ELR (cell line): ENCODE data around the gene SMG1.

Source experiments
- DNase-seq: peaks from one replicate; pipeline ENCODE4 v3.0.0-alpha.2; 2015; ENCODE audit warnings: low read depth

The SMG1 gene

DNA sequence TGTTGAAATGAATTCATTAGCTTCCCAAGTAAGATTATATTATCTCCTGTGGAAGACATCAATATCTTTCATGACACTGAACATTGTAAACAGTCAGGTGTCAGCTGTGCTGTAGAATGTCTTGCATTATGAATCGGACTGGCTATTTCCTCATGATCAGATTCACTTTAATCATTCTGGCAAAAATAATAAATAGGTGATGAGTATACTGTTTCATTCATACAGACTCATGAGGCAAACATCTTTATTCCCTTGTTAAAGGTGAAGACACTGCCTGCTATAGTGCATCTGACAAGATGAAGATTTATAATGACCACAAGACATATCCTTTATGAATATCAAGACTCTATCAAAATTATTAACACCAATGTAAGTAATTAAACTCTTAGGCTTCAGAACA, 73.6 kb downstream of the SMG1 start:
- no peak for DNase-seq

DNA sequence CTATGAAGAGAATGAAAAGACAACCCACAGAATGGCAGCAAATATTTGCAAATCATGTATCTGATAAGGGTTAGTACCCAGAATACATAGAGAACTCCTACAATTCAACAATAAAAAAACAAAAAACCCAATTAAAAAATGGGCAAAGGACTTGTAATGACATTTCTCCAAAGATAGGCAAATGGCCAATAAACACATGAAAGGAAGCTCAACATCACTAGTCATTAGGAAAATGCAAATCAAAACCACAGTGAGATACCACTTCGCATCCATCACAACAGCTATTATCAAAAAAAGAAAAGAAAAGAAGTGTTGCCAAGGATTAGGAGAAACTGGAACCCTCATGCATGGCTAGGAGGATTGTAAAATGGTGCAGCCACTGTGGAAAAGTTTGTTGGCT, 79.8 kb downstream of the SMG1 start:
- no peak for DNase-seq

DNA sequence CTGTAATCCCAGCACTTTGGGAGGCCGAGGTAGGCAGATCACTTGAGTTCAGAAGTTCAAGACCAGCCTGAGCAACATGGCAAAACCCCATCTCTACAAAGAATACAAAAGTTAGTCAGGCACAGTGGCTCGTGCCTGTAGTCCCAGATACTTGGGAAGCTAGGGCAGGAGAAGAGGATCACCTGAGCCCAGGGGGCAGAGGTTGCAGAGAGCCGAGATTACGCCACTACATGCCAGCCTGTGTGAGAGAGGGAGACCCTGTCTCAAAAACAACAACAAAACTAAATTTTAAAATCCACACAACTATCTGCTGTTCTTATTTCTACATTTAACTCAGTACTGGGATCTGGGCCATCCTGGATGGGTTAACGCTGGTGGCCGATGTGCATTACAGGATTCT, 83.6 kb downstream of the SMG1 start:
- no peak for DNase-seq

DNA sequence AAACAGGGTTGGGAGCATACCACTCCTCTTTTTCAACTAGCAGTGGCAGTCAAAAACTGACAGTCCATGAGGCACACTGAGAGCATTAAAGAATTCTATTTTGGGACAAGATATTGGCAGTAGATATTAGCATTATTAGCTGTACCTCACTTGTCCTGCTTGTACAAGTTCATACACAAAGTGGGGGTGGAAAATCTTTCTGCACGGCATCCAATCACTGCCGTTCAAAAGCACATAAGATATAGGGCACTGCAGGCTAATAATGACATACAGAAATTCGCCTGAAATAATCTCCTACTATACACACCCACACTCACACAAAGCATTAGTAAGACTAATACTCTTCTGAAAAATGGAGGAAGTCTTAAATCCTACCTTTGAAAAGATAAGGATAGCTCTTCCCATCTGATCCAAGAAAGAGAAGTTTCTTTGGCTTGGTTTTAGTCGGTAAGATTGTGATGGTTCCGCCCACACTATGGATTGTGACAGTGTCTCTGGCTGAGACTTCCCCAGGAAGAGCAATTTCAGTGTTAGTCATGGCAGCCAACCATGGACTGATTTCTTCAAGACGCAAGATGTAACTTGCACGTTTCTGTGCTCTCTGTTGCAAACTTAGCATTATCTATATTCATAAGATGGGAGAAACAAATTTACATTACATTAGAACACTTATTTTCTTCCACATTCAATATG, 84.2 kb downstream of the SMG1 start:
- no peak for DNase-seq

DNA sequence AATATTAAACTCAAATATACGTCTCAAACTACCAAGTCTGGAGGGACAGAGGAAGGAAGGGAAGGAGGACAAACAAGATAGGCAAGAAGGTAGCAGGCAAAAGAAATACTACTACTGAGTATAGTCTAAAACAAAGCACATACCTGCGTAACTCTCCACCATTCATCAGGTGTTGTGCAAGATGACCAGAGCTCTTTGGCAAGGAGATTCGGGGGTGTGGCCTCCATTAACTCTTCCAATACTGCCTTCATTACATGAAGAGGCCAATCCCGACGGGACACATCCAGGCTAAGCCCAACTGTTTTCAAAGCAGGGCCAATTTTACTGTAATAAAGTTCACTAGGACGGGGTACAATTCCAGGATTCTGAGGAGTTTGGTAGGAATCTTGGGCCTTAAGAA, 86.7 kb downstream of the SMG1 start:
- DNase-seq: no peak

DNA sequence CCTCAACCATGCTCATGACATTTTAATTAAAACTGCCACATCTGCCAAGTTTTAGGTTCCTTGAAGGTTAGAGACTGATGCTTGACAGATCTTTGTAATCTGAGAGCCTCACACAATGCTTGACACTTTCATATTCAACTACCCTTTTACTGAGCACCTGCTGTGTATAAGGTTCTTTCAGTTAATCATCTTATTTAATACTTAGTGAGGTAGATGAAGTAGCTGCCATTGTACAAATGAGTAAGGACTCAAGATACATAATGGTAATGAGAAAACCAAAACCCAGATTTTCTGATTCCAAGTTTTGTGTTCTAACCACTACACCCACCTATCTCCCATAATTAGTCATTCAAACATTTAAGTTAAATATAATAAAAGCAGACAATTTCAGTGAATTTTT, 89.5 kb downstream of the SMG1 start:
- no peak for DNase-seq

DNA sequence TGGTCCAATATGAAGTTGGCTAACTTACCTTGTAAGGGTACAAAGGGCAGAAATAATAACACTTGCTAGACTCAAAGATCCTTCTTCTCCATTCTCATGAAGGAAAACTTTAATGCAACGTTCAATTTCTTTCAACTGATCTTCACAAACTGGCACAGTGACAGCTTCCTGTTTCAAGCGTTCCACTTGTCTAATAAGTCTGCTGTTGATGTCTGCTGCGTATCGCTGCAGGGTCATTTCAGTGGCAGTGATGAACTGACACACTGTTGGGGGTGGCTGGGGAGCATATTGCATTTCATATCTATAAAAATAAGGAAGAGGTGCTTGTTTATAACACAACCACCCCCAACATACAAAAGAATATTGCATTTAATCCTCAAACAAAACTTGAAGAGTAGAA, 91.3 kb downstream of the SMG1 start:
- no peak for DNase-seq

DNA sequence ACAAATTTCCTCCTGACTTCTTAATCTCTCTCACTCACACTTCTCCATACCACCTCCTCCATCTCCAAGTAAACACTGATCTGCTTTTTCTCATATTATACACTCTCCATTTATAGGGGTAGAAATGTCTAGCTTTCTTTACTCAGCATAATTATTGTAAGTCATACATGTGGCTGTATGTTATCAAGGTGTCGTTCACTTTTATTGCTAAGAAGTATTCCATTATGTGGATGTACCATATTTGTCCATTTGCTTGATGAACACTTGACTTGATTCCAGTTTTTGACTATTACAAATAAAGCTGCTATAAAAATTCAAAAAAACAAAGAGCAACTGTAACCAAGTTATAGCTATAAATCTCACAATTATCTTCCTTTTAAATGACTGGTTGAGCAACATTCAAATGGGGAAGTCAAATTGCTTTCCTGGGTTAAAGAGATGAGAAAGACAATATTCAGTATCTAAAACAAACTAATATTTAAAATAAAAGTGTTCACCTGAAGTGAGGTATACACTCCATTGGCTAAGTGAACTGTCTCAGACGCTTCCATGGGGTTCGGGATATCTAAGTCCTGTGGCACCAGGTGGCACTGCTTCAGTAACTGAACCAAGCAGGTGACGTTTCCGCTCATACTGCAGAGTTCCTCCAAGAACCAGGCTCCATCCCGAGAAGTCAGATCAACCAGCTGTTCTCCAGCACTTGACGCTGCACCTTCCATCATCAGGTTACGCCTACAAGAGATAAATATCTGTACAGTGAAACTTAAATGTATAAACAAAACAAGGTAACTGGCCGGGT, 92.3 kb downstream of the SMG1 start:
- no peak for DNase-seq

DNA sequence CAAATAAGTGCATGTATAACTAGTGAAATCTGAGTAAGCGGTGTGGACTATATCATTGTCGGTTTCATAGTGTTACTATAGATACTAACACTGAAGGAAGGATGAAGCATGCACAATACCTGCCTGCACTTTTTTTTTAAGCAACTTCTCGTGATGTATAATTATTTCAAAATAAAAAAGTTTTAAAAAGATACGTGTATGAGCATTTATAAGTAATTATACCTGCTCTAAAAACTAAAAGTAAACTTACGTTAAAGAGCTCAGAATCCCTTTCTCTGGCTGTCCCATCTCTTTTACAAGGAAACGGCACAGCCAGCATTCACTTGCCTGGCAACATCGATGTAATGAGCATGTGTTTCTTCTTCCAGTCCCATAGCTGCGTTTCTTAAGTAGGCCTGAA, 93.6 kb downstream of the SMG1 start:
- DNase-seq: no peak

DNA sequence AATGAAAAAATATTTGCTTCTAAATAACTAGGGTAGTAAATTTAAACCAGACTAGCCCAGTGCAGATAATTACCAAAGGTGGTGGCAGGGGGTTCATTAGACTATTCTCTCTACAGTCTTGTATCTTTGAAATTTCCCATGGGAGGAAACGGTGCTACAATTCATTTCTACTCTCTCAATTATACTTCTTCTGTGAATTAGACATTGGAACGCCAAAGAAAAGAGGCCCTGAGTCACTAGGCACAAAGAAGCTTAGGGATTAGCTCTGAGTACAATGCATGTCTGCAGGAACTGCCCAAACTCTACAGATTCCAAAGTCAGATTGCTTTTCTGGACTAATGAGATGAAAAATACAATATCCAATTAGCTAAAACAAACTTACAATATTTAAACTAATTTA, 94.2 kb downstream of the SMG1 start:
- no peak for DNase-seq

DNA sequence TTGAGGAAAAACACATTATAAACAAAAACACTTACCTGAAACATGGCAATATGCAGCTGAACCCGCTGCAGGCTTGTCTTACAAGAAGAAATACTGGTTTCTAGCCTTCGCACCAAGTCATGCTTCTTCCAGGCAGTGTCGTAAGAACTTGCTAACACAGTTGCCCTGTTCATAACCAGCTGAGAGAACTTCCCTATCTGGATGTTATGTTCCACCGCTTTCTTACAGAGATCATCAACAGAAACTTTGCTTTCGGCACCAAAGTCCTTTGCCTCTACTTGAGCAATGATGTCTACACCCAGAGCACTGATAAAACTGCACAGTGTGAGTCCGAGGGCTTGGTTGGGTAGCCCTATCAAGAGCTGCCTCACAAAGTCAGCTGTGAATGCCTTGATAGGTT, 97.0 kb downstream of the SMG1 start:
- DNase-seq: no peak

DNA sequence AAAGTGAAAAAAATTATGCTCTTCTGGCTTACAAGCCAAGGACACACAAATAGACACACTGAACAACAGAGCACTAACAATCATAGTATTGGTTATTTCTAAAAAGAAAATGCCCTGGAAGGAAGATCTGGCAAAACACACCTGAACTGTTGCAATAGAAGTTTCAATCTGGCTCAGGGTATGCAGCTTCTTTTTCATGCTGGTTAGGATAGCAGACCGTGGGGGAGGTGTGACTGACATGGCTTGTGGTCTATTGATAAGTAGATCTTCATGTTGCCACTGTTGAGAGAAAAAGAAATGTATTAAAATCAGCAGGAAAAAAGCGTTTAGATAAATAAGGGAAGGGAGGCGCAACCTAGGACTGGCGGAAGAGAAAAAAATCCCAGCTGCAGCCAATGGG, 98.3 kb downstream of the SMG1 start:
- DNase-seq: no peak

DNA sequence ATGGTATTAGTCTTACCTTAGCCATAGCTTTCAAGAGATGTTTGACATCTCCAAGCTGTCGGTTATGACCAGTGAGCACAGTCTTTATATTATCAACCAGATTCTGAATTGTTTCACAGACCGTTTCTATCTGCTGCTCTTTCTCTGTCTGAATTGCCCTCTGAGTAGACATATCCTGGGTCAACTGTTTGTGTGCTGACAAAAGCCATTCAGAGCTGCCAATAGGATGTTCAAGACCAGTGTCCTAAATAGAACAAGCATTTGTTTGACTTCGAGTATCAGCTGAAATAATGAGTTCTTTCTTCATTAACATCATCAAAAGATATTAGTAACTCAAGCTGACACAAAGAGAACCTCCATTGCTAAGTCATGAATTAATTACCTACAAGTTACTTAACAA, 109.9 kb downstream of the SMG1 start:
- no peak for DNase-seq

DNA sequence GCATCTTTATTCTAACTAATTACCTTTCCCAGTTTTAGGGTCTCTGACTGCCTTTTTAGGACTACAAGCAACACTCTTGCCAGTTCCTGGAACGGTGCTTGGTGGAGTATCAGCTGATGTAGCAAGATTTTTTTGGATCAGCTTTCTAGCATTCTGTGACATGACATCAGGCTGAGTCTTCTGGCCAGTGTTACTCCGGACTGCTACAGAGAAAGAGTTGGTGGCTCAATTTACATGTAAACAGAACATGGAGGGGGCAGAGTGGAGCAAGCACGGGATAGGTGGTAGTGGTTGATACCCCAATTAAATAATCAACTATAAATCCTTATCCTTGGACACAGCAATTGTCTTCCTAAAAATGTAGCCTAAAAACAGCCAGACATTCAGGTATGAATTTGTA, 114.3 kb downstream of the SMG1 start:
- DNase-seq: no peak

DNA sequence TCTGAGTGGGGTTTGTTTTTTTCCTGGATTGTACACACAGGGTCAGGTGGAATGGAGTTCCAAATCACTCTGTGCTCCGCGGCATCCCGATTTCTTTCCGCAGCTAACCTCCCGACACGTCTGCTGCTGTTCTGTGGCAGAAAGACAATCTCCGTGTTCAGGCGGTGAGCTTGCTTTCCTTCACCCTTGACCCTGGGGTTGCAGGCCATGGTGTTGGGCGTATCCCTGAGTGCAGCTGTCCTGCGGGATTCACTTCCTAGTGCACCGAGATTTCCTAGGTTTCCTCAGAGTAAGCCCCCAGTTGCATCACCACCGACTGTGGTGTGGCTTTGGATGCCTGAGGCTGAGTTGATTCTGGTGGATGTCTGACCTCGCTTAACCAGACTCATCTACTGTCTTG, 117.0 kb downstream of the SMG1 start:
- DNase-seq: no peak

DNA sequence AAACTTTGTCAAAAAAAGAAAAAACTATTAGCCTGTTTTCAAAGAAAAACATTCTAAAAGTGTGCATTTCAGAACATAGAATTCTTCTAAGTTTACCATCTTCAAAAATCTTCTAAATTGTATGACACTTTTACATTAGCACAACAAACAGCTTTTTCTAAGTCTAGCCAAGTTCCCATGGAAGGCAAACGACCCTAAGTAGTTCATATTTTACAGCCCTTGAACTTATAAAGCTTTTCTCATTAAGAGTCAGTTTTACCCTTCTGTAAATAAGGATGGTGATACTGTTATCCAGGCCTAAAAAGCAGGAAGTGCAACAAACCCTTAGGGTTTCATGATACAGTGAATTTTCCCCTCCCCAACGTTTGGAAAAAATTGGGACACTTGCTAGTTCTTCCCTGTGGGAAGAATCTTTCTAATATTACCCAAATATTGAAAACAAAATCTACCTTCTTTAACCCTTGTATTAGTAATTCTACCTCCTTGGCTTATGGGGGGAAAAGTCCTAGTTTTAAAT, 120.9 kb downstream of the SMG1 start:
- no peak for DNase-seq

DNA sequence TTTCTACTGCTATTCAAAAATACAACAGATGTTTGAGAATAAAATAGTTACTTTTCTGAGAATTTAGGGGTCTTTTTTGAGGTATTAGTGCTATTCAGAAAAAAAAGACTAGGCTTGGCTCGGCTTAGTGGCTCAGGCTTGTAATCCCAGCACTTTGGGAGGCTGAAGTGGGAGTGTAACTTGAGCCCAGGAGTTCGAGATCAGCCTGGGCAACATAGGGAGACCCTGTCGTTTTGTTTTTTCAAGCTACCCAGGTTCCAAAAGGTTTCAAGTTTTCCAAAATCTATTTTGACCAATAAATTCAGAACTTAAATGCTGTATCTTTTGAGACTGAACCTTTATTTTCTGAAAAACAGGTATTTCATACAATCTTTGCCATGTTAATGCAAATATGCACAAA, 121.7 kb downstream of the SMG1 start:
- no peak for DNase-seq

DNA sequence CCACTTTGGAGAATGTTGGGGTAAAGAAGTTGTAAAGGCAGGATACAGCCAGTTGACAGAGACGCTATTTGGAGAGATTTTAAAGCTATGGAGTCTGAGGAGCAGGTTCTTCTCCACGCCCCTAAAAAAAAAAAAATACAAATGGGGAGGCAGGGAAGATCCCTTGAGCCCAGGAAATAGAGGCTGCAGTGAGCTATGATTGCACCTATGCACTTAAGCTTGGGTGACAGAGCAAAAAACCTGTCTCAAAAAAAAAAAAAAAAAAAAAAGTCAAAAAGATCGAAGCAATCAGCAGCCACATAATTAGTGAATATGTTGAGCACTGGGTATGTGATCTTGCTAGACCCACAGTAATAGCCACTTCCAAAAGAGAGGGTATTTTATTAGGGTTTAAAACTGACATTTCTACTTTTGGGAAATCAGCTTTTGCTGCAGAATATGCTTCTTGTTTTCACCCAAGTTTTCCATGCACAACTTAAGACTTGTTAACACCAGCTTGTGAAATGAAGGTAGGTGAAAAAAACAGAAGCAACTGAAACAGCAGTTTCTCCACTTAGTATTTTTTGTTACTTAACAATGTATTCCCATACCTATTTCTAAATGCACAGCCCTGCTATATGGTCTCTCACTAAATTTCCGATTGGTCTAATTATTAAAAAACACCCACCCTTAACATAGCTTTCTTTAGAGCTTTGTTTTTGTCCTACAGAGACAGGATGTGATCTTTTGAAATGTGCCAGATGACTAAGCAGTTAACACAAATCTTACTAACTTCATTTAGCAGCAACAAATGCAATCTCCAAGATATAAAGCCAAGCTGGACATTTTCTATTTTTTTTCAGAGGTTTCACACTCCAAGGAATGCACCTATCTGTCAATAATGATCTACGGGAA, 122.4 kb downstream of the SMG1 start:
- DNase-seq: peak; percentile 47

DNA sequence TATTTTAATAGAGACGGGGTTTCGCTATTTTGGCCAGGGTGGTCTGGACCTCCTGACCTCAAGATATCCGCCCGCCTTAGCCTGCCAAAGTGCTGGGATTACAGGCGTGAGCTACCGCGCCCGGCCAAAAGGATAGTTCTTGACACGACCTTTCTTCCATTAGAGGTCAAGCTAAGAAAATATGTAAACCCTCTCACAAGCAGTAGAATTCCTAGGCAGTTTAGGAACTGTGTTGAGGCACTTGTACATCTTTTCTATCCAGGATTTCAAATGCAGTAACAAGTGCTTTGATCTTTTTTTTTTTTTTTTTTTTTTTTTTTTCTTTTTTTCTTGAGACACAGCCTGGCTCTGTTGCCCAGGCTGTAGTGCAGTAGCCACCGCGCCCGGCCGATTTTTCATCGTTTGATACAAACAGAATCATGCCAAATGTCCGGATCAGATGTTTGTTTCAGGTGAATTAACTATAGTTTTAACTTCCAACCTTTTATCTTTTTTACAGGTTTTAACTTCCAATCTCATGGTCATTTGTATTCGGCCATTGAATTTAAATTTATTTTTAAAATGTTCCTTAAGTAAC, 123.4 kb downstream of the SMG1 start:
- DNase-seq: no peak

DNA sequence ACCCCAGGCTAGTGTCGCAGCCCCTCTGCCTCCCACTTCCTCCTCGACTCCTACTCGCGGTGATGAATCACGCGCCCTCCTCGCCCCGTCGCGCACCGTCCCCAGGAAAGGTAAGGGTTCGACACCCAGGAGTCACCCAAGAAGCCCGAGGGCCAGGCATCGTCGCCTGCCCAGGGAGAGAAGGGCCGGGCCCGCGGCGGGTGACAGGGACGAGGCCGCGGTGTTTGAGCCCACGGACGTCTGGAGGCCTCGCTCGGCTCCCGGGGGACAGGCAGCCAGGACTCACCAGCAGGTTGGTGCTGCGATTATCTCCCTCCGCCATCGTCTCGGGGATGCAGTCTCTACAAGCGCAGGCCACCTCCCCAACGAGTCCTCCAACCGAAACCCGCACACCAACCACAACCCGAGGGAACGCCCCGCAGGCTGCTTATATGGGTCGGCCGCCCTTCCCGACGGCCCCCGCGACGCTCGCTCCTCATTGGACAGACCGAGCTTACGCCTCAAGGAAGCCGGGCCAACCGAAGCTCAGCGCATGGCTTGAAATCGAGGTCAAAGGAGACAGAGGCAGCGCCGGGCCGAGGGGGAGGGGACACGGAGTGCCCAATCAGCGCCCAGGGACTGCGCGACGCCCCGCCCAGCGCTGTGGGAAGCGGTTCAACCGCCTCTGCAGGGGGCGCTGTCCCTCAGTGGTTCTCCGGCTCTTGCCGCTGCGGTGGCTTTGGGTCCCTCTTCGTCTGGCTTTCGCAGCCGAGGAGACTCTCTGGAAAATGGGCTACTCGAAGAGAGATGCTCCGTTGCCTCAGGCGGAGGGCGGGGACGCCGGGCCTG, 124.8 kb downstream of the SMG1 start, which contains the start of gene ARL6IP1:
ARL6IP1 (minus strand) TSS at position 405 of the 828 bp plus-strand sequence; CDS start at position 322, 83 bp downstream.
- DNase-seq: peak; percentile 99

DNA sequence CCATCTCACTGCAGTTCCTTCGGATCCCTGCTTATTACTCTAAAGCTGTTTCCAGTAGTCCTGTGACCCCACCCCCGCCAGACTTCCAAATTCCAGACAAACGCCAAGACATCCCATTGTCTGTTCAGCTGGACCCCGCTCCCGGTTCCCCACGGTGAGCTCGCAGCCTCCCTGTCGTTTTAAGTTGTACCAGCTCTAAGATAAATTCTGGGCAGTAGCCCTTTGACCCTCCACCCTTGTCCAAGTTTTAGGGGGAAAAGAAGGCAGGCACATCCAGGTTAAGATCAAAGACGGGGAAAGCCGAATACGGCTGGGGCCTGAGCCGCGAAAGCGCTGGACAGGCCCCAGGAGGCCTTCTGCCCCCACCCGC, 125.4 kb downstream of the SMG1 start:
- peak; percentile 44 for DNase-seq
